HepG2 (cell line): Measurements from ENCODE around the gene C9orf40. TPM values are rescaled to one million over a fixed set of nuclear protein-coding genes. Genes with fewer than 3 reads are reported as not detected.
A peak's percentile ranks its signal among the peaks of the same experiment; 100 is the strongest.

Experiments
- JUN ChIP-seq: sonication (generic); formaldehyde crosslinking; IDR thresholded peaks from 2 replicates; pipeline ENCODE4 v1.4.0; 2020; ENCODE audit warnings: mild to moderate bottlenecking, missing genetic modification reagents
- KIAA2018 ChIP-seq: sonication (generic); formaldehyde crosslinking; IDR thresholded peaks from 2 replicates; pipeline ENCODE4 v1.5.0; 2020; ENCODE audit warnings: mild to moderate bottlenecking, missing genetic modification reagents, borderline replicate concordance
- MLLT10 ChIP-seq: sonication (generic); formaldehyde crosslinking; IDR thresholded peaks from 2 replicates; pipeline ENCODE4 v1.4.0; 2020; ENCODE audit warnings: missing genetic modification reagents
- NFYC ChIP-seq: IDR thresholded peaks from 2 replicates; pipeline ENCODE4 v1.6.1; 2016; ENCODE audit warnings: missing genetic modification reagents, missing compliant biosample characterization
- POGK ChIP-seq: sonication (generic); formaldehyde crosslinking; conservative IDR thresholded peaks from 2 replicates; pipeline ENCODE4 v1.8.0; 2022; ENCODE audit warnings: mild to moderate bottlenecking, moderate library complexity, missing genetic modification reagents
- PREB ChIP-seq: sonication (generic); formaldehyde crosslinking; IDR thresholded peaks from 2 replicates; pipeline ENCODE4 v1.4.0; 2020; ENCODE audit warnings: missing genetic modification reagents
- REL ChIP-seq: sonication (generic); formaldehyde crosslinking; conservative IDR thresholded peaks from 2 replicates; pipeline ENCODE4 v1.8.0; 2022; ENCODE audit warnings: mild to moderate bottlenecking, missing genetic modification reagents, moderate library complexity
- RXRA ChIP-seq: sonication (generic); formaldehyde crosslinking; IDR thresholded peaks from 2 replicates; pipeline ENCODE4 v1.5.1; 2020; ENCODE audit warnings: missing genetic modification reagents
- TAF15 ChIP-seq: fragments of 200-400 bp; formaldehyde crosslinking; IDR thresholded peaks from one replicate; pipeline ENCODE4 v1.6.1; 2018; ENCODE audit warnings: mild to moderate bottlenecking, low read depth, low read length; ENCODE audit not compliant: poor library complexity, severe bottlenecking
- TEF ChIP-seq: sonication (generic); formaldehyde crosslinking; IDR thresholded peaks from 2 replicates; pipeline ENCODE4 v1.5.0; 2020; ENCODE audit warnings: missing genetic modification reagents
- ZKSCAN1 ChIP-seq: fragments of 150-350 bp; IDR thresholded peaks from 2 replicates; pipeline ENCODE4 v1.6.1; 2014; ENCODE audit warnings: low read length
- ZNF10 ChIP-seq: sonication (generic); formaldehyde crosslinking; IDR thresholded peaks from 2 replicates; pipeline ENCODE4 v1.4.0; 2020; ENCODE audit warnings: mild to moderate bottlenecking, low read depth, missing genetic modification reagents, borderline replicate concordance
- ZNF576 ChIP-seq: sonication (generic); formaldehyde crosslinking; IDR thresholded peaks from 2 replicates; pipeline ENCODE4 v1.4.0; 2020; ENCODE audit warnings: mild to moderate bottlenecking, missing genetic modification reagents
- ZNF577 ChIP-seq: sonication (generic); formaldehyde crosslinking; IDR thresholded peaks from 2 replicates; pipeline ENCODE4 v1.4.0; 2020; ENCODE audit warnings: mild to moderate bottlenecking, low read depth, missing genetic modification reagents, borderline replicate concordance
- ZNF709 ChIP-seq: sonication (generic); formaldehyde crosslinking; IDR thresholded peaks from 2 replicates; pipeline ENCODE4 v1.5.0; 2020; ENCODE audit warnings: mild to moderate bottlenecking, missing genetic modification reagents
- polyA plus RNA-seq, 8 experiments: library from polyadenylated mRNA; depleted of rRNA in 3 of 8; stranded (reverse) in 7 of 8; unstranded in 1 of 8; fragments of >200 nt; fragmentation: Illumina TruSeq in 4 of 8; extraction: Trizol in 4 of 8; gene quantifications; 2 replicates each; pipeline versions ENCODE4 v1.2.1 to v1.2.3, GENCODE V29; 2011 to 2016; ENCODE audit warnings: low read depth in 4 of 8, missing spikeins in 1 of 8, mixed read lengths in 1 of 8; ENCODE audit not compliant: insufficient read depth in 1 of 8
- total RNA-seq, 5 experiments: library from RNA; depleted of rRNA; stranded (reverse); fragments of >200 nt; fragmentation: Illumina TruSeq; extraction: Trizol; gene quantifications; 2 replicates each; pipeline ENCODE4 v1.2.3, GENCODE V29; 2016; ENCODE audit warnings: low read depth in 1 of 5

Gene C9orf40
- total and polyA plus RNA-seq, 2 of the 13 experiments (the other 11 are each of a cell fraction or from before 2014, with no cell fraction given): 3.0 to 13.5 TPM

- TF ChIP-seq ZNF10 (CRISPR knock-in tag) (no peak), RXRA (CRISPR knock-in tag) (peak; percentile 64; the same call in 1 of the 2 replicates), KIAA2018 (CRISPR knock-in tag) (no peak), POGK (CRISPR knock-in tag) (peak; percentile 73), JUN (CRISPR knock-in tag) (peak; percentile 17; the same call in 1 of the 2 replicates), PREB (CRISPR knock-in tag) (no peak), ZNF709 (peak; percentile 35; the same call in 1 of the 2 replicates), MLLT10 (CRISPR knock-in tag) (no peak), NFYC (peak; percentile 77), ZNF576 (peak; percentile 55; the same call in 1 of the 2 replicates), REL (CRISPR knock-in tag) (peak; percentile 39; the same call in 1 of the 2 replicates), ZNF577 (CRISPR knock-in tag) (no peak), TAF15 (no peak), TEF (no peak), ZKSCAN1 (no peak)
These were observed at the start of gene C9orf40 (continued) for GRCh38 chr9:74952201-74953151.
